ENCODE data around the gene KLF6.

DNA sequence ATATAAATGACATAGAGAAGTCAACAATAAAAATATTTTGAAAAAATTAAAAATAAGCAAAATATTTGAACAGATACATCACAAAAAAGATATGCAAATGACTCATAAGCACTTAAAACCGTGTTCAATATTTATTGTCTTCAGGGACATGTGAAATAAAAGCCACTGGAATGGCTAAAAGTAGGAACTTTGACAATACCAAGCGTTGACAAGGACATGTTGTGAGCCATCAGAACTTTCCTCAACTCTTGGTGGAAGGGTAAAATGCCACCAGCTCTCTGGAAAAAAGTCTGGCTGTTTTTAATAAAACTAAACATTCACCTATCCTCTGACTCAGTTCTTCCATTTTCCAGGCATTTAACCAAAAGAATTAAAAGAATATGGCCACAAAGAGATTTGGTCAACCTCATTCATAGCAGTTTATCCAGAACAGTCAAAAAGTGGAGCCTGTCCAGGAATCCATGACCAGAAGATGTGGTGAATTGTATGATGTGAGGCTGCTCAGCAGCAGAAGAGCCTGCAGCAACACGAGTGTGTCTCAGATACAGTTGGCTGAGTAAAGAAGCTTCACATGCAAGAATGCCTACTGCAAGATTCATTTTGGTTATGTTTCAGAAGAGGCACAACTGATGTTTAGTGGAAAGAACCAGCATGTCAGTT lies 7.1 kb upstream of the KLF6 start:
- no peak for TF ChIP-seq POLR2A (IDR thresholded peaks at IDR 0.05)
- TF ChIP-seq CTCF (IDR thresholded peaks at IDR 0.05) = no peak

Measured in right lobe of liver (tissue), 4 donors.